ENCODE data around the gene GET4.

- TF ChIP-seq REST (IDR thresholded peaks at IDR 0.05; ENCODE audit: insufficient read depth in 1 of 2, low read depth in 2 of 2, low read length in 1 of 2) (no peak), CTCF (IDR thresholded peaks at IDR 0.05) (no peak; the same call in 1 of the 2 replicates), SIN3A (IDR thresholded peaks at IDR 0.05; ENCODE audit: borderline replicate concordance, insufficient read depth, low read depth, low read length) (no peak)
These were observed 37.6 kb downstream of the GET4 start for GRCh38 chr7:913736-914520.

Measured in Panc1 (cell line).